NCI-H748 (cell line): ENCODE data around the gene LBHD1.
A peak's percentile ranks its signal among the peaks of the same experiment; 100 is the strongest.
"Not testable (repeated sequence)": the region's sequence is repeated elsewhere in the genome, so short reads cannot be mapped to it uniquely, and the experiment has no call there.

ENCODE experiments used
- DNase-seq: peaks from one replicate; lab custom pipeline; 2025; ENCODE audit not compliant: unreplicated experiment; lab: John Stamatoyannopoulos, UW

The LBHD1 gene

GRCh38 chr11:62621567-62622470 lies 50.2 kb downstream of the LBHD1 start, which contains the start of gene B3GAT3:
Gene B3GAT3 (minus strand): TSS chr11:62621986. CDS start chr11:62621947, 39 bp downstream.
- DNase-seq, result peak; percentile 99

- no peak for DNase-seq
These were observed 51.0 kb downstream of the LBHD1 start for GRCh38 chr11:62621027-62621566.

- DNase-seq, result not testable (repeated sequence)
These were observed 55.1 kb downstream of the LBHD1 start for GRCh38 chr11:62616957-62617356.

GRCh38 chr11:62615521-62615920 lies 56.5 kb downstream of the LBHD1 start:
- DNase-seq, result no peak

- DNase-seq, result no peak
These were observed 57.8 kb downstream of the LBHD1 start for GRCh38 chr11:62614275-62614674.

GRCh38 chr11:62613291-62613778 lies 58.7 kb downstream of the LBHD1 start:
- DNase-seq, result no peak
